HepG2 (cell line): ENCODE data around the gene ATP6V0A1. TPM values are rescaled to one million over a fixed set of nuclear protein-coding genes. Genes with fewer than 3 reads are reported as not detected.

ENCODE experiments used
- EHMT2 ChIP-seq: fragments of 200-600 bp; sonication (generic); IDR thresholded peaks from 2 replicates; pipeline ENCODE4 v1.7.0; 2017; ENCODE audit warnings: antibody characterized with exemption, low read depth, low read length, borderline replicate concordance
- KAT8 ChIP-seq: IDR thresholded peaks from 2 replicates; pipeline ENCODE4 v1.6.1; 2016; ENCODE audit warnings: missing genetic modification reagents, missing compliant biosample characterization
- NFYB ChIP-seq: sonication (generic); formaldehyde crosslinking; IDR thresholded peaks from 2 replicates; pipeline ENCODE4 v1.4.0; 2020; ENCODE audit warnings: missing genetic modification reagents
- SALL1 ChIP-seq: sonication (generic); formaldehyde crosslinking; IDR thresholded peaks from 2 replicates; pipeline ENCODE4 v1.8.0; 2022; ENCODE audit warnings: mild to moderate bottlenecking, missing genetic modification reagents
- ZNF672 ChIP-seq: sonication (generic); formaldehyde crosslinking; IDR thresholded peaks from 2 replicates; pipeline ENCODE4 v1.8.1; 2022; ENCODE audit warnings: missing genetic modification reagents
- ZSCAN29 ChIP-seq: sonication (generic); formaldehyde crosslinking; conservative IDR thresholded peaks from 2 replicates; pipeline ENCODE4 v1.4.0; 2020; ENCODE audit warnings: mild to moderate bottlenecking, missing genetic modification reagents
- polyA plus RNA-seq, 8 experiments: library from polyadenylated mRNA; depleted of rRNA in 3 of 8; stranded (reverse) in 7 of 8; unstranded in 1 of 8; fragments of >200 nt; fragmentation: Illumina TruSeq in 4 of 8; extraction: Trizol in 4 of 8; gene quantifications; 2 replicates each; pipeline versions ENCODE4 v1.2.1 to v1.2.3, GENCODE V29; 2011 to 2016; ENCODE audit warnings: low read depth in 4 of 8, missing spikeins in 1 of 8, mixed read lengths in 1 of 8; ENCODE audit not compliant: insufficient read depth in 1 of 8
- total RNA-seq, 5 experiments: library from RNA; depleted of rRNA; stranded (reverse); fragments of >200 nt; fragmentation: Illumina TruSeq; extraction: Trizol; gene quantifications; 2 replicates each; pipeline ENCODE4 v1.2.3, GENCODE V29; 2016; ENCODE audit warnings: low read depth in 1 of 5
- TF ChIP-seq, protein P1 (sequence below), 2 experiments: sonication (generic) in 1 of 2; formaldehyde crosslinking in 1 of 2; IDR thresholded peaks; 2 replicates each; pipeline versions ENCODE4 v1.4.0 to v1.6.1; 2016 to 2020; ENCODE audit warnings: borderline replicate concordance in 1 of 2, low read depth in 1 of 2, mild to moderate bottlenecking in 1 of 2, missing genetic modification reagents in 1 of 2
- TF ChIP-seq, protein P2 (sequence below), 2 experiments: fragments of 450-650 bp in 1 of 2; sonication (generic) in 1 of 2; formaldehyde crosslinking in 1 of 2; IDR thresholded peaks; 2 replicates each; pipeline versions ENCODE4 v1.6.1 to v1.8.0; 2016 to 2022; ENCODE audit warnings: antibody characterized with exemption in 1 of 2, mild to moderate bottlenecking in 1 of 2, missing genetic modification reagents in 1 of 2
- TF ChIP-seq, protein P3 (sequence below): sonication (generic); formaldehyde crosslinking; IDR thresholded peaks from 2 replicates; pipeline ENCODE4 v1.9.0; 2021; ENCODE audit warnings: missing genetic modification reagents, borderline replicate concordance
- TF ChIP-seq, protein P4 (sequence below): sonication (generic); formaldehyde crosslinking; IDR thresholded peaks from 2 replicates; pipeline ENCODE4 v1.8.1; 2023; ENCODE audit warnings: missing genetic modification reagents, inconsistent platforms, borderline replicate concordance

ATP6V0A1 gene
- total and polyA plus RNA-seq, 2 of the 13 experiments (the other 11 are each of a cell fraction or from before 2014, with no cell fraction given): 27.9 to 54.1 TPM

DNA sequence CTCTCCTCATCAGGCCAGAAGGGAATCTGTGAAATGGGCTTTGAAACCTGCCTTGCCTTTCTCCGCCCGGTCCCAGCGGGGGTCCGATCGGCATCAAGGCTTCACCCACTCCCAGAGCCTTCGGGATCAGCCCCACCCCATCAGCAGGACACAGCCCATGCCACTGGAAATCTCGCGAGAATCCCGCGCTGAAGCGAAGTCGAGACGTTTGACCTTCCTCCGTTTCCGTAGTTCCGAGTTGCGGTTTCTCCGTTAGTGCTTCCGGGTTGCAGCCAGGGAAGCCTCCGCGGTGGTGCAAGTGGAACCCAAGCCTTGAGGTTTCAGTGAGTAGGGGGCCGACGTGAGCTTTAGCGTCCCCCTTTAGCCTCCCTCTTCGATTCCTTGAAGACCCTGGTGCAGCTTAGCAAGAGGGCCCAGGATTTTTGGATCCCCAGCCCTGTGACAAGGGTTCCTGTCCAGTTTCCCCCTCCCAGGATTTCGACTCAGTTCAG lies 103.3 kb downstream of the ATP6V0A1 start, which contains the start of gene COASY (continued):
- TF ChIP-seq, protein P1, sequence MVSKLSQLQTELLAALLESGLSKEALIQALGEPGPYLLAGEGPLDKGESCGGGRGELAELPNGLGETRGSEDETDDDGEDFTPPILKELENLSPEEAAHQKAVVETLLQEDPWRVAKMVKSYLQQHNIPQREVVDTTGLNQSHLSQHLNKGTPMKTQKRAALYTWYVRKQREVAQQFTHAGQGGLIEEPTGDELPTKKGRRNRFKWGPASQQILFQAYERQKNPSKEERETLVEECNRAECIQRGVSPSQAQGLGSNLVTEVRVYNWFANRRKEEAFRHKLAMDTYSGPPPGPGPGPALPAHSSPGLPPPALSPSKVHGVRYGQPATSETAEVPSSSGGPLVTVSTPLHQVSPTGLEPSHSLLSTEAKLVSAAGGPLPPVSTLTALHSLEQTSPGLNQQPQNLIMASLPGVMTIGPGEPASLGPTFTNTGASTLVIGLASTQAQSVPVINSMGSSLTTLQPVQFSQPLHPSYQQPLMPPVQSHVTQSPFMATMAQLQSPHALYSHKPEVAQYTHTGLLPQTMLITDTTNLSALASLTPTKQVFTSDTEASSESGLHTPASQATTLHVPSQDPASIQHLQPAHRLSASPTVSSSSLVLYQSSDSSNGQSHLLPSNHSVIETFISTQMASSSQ (IDR thresholded peaks at IDR 0.05; ENCODE audit: low read depth): peak; percentile 66
- TF ChIP-seq, protein P1 (CRISPR knock-in tag; IDR thresholded peaks at IDR 0.05; ENCODE audit: borderline replicate concordance): peak; percentile 53; the same call in 1 of the 2 replicates
- TF ChIP-seq ZNF672 (CRISPR knock-in tag): no peak
- TF ChIP-seq ZSCAN29 (CRISPR knock-in tag): peak; percentile 61; the same call in 1 of the 2 replicates
- TF ChIP-seq KAT8 (CRISPR knock-in tag): peak; percentile 99
- TF ChIP-seq, protein P2, sequence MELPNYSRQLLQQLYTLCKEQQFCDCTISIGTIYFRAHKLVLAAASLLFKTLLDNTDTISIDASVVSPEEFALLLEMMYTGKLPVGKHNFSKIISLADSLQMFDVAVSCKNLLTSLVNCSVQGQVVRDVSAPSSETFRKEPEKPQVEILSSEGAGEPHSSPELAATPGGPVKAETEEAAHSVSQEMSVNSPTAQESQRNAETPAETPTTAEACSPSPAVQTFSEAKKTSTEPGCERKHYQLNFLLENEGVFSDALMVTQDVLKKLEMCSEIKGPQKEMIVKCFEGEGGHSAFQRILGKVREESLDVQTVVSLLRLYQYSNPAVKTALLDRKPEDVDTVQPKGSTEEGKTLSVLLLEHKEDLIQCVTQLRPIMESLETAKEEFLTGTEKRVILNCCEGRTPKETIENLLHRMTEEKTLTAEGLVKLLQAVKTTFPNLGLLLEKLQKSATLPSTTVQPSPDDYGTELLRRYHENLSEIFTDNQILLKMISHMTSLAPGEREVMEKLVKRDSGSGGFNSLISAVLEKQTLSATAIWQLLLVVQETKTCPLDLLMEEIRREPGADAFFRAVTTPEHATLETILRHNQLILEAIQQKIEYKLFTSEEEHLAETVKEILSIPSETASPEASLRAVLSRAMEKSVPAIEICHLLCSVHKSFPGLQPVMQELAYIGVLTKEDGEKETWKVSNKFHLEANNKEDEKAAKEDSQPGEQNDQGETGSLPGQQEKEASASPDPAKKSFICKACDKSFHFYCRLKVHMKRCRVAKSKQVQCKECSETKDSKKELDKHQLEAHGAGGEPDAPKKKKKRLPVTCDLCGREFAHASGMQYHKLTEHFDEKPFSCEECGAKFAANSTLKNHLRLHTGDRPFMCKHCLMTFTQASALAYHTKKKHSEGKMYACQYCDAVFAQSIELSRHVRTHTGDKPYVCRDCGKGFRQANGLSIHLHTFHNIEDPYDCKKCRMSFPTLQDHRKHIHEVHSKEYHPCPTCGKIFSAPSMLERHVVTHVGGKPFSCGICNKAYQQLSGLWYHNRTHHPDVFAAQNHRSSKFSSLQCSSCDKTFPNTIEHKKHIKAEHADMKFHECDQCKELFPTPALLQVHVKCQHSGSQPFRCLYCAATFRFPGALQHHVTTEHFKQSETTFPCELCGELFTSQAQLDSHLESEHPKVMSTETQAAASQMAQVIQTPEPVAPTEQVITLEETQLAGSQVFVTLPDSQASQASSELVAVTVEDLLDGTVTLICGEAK (IDR thresholded peaks at IDR 0.05): no peak
- TF ChIP-seq, protein P2 (CRISPR knock-in tag; IDR thresholded peaks at IDR 0.05): peak; percentile 76; the same call in 1 of the 2 replicates
- 0 out of 2 replicates have a peak, but pooled peaks have one; percentile 22 for TF ChIP-seq NFYB
- no peak for TF ChIP-seq EHMT2
- TF ChIP-seq SALL1 (CRISPR knock-in tag): peak; percentile 82
- TF ChIP-seq, protein P3, sequence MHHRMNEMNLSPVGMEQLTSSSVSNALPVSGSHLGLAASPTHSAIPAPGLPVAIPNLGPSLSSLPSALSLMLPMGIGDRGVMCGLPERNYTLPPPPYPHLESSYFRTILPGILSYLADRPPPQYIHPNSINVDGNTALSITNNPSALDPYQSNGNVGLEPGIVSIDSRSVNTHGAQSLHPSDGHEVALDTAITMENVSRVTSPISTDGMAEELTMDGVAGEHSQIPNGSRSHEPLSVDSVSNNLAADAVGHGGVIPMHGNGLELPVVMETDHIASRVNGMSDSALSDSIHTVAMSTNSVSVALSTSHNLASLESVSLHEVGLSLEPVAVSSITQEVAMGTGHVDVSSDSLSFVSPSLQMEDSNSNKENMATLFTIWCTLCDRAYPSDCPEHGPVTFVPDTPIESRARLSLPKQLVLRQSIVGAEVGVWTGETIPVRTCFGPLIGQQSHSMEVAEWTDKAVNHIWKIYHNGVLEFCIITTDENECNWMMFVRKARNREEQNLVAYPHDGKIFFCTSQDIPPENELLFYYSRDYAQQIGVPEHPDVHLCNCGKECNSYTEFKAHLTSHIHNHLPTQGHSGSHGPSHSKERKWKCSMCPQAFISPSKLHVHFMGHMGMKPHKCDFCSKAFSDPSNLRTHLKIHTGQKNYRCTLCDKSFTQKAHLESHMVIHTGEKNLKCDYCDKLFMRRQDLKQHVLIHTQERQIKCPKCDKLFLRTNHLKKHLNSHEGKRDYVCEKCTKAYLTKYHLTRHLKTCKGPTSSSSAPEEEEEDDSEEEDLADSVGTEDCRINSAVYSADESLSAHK (CRISPR knock-in tag): peak; percentile 90; the same call in 1 of the 2 replicates
- TF ChIP-seq, protein P4, sequence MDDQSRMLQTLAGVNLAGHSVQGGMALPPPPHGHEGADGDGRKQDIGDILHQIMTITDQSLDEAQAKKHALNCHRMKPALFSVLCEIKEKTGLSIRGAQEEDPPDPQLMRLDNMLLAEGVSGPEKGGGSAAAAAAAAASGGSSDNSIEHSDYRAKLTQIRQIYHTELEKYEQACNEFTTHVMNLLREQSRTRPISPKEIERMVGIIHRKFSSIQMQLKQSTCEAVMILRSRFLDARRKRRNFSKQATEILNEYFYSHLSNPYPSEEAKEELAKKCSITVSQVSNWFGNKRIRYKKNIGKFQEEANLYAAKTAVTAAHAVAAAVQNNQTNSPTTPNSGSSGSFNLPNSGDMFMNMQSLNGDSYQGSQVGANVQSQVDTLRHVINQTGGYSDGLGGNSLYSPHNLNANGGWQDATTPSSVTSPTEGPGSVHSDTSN: no peak
